Endothelial cell (in vitro differentiated cells): Measurements from ENCODE around the gene IQCM. TPM values are rescaled to one million over a fixed set of nuclear protein-coding genes. Genes with fewer than 3 reads are reported as not detected.

Experiments
- DNase-seq: peaks from one replicate; pipeline ENCODE4 v3.0.0; 2021; ENCODE audit warnings: low spot score
- H3K27ac Mint-ChIP-seq: one replicate; pipeline ENCODE4 v1.8.0; 2021; ENCODE audit warnings: mixed read lengths, inconsistent platforms; ENCODE audit not compliant: unreplicated experiment
- H3K27me3 Mint-ChIP-seq: one replicate; pipeline ENCODE4 v1.8.0; 2021; ENCODE audit warnings: mild to moderate bottlenecking, moderate library complexity, mixed read lengths, inconsistent platforms; ENCODE audit not compliant: unreplicated experiment
- H3K36me3 Mint-ChIP-seq: one replicate; pipeline ENCODE4 v1.8.0; 2021; ENCODE audit warnings: mild to moderate bottlenecking, low read depth, mixed read lengths, inconsistent platforms; ENCODE audit not compliant: unreplicated experiment
- H3K4me1 Mint-ChIP-seq: one replicate; pipeline ENCODE4 v1.8.0; 2021; ENCODE audit warnings: mild to moderate bottlenecking, mixed read lengths, inconsistent platforms; ENCODE audit not compliant: unreplicated experiment
- H3K4me3 Mint-ChIP-seq: one replicate; pipeline ENCODE4 v1.8.0; 2021; ENCODE audit warnings: mild to moderate bottlenecking, mixed read lengths, inconsistent platforms; ENCODE audit not compliant: unreplicated experiment
- H3K9me3 Mint-ChIP-seq: one replicate; pipeline ENCODE4 v1.8.0; 2021; ENCODE audit warnings: mixed read lengths, inconsistent platforms; ENCODE audit not compliant: unreplicated experiment
- CTCF ChIP-seq: fragments of 200-600 bp; sonication (generic); IDR thresholded peaks from one replicate; pipeline ENCODE4 v1.5.0; 2021; ENCODE audit warnings: antibody characterized with exemption; ENCODE audit not compliant: unreplicated experiment
- total RNA-seq: library from RNA; stranded (reverse); fragmentation: NEBNext Ultra II Directional; extraction: Animal tissue kit (Norgen Biotek cat#: 25700); gene quantifications from one replicate; pipeline ENCODE4 v1.2.1, GENCODE V29; 2021; ENCODE audit not compliant: unreplicated experiment

Gene IQCM
- total RNA-seq, 1 donor from 2014 or later = not detected

DNA sequence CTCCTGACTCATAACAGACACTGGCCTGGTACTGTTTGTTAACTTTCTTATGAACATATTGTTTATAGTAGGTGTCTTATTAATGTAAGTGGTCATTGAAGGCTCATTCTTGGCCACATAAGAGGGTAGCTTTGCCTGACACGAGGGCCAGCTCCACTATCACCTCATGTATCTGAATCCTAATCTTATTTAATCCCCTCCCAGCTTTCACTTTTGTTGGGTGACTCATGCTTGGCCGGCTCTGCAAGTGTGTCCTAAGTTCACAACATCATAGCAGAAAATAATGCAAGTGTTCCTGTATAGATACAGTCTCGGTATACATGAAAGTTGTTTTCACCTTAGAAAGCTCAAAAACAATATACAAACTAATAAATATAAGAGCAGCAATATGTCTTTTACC lies 283.8 kb downstream of the IQCM start:
- no peaks in the 10 kb centered on the region for H3K4me1 Mint-ChIP-seq
- H3K36me3 Mint-ChIP-seq = no peaks in the 10 kb centered on the region
- no peak for TF ChIP-seq CTCF
- H3K27me3 Mint-ChIP-seq = no peaks in the 10 kb centered on the region
- no peak for DNase-seq
- no peaks in the 10 kb centered on the region for H3K9me3 Mint-ChIP-seq
- no peak overlapping the region for H3K4me3 Mint-ChIP-seq
- H3K27ac Mint-ChIP-seq = no peak overlapping the region

GRCh38 chr4:149523039-149523438 lies 292.6 kb downstream of the IQCM start:
- Mint-ChIP-seq H3K4me3 (no peak overlapping the region), H3K27me3 (no peaks in the 10 kb centered on the region), H3K9me3 (no peaks in the 10 kb centered on the region), H3K4me1 (peaks cover 9% of the 10 kb centered on the region), H3K27ac (no peak overlapping the region), H3K36me3 (no peaks in the 10 kb centered on the region)
- TF ChIP-seq CTCF = no peak
- no peak for DNase-seq

GRCh38 chr4:149521611-149522425 lies 293.8 kb downstream of the IQCM start:
- H3K4me1 Mint-ChIP-seq = peaks cover 9% of the 10 kb centered on the region
- H3K9me3 Mint-ChIP-seq = no peaks in the 10 kb centered on the region
- H3K4me3 Mint-ChIP-seq = no peak overlapping the region
- no peak for DNase-seq
- TF ChIP-seq CTCF = no peak
- no peaks in the 10 kb centered on the region for H3K36me3 Mint-ChIP-seq
- no peaks in the 10 kb centered on the region for H3K27me3 Mint-ChIP-seq
- no peak overlapping the region for H3K27ac Mint-ChIP-seq

- no peaks in the 10 kb centered on the region for H3K36me3 Mint-ChIP-seq
- H3K27me3 Mint-ChIP-seq = no peaks in the 10 kb centered on the region
- H3K4me3 Mint-ChIP-seq = no peak overlapping the region
- DNase-seq = no peak
- H3K4me1 Mint-ChIP-seq = peaks cover 9% of the 10 kb centered on the region
- no peak overlapping the region for H3K27ac Mint-ChIP-seq
- TF ChIP-seq CTCF = no peak
- no peaks in the 10 kb centered on the region for H3K9me3 Mint-ChIP-seq
Measured at GRCh38 chr4:149518471-149518870, 297.2 kb downstream of the IQCM start.

GRCh38 chr4:149513081-149513480 lies 302.6 kb downstream of the IQCM start:
- Mint-ChIP-seq H3K4me3 (no peak overlapping the region), H3K36me3 (no peaks in the 10 kb centered on the region), H3K4me1 (no peaks in the 10 kb centered on the region), H3K27ac (no peak overlapping the region), H3K27me3 (no peaks in the 10 kb centered on the region), H3K9me3 (no peaks in the 10 kb centered on the region)
- no peak for TF ChIP-seq CTCF
- DNase-seq = no peak
